Measurements from ENCODE around the gene ZCCHC14.

GRCh38 chr16:87407511-87408112 lies 85.2 kb downstream of the ZCCHC14 start:
- TF ChIP-seq CTCF (IDR thresholded peaks at IDR 0.05; ENCODE audit: low read length) (no peak), EZH2 (optimal IDR thresholded peaks at IDR 0.05; ENCODE audit: low read depth, low read length) (no peak)
